ENCODE results near the gene MYO1D. TPM values are rescaled to one million over a fixed set of nuclear protein-coding genes. Genes with fewer than 3 reads are reported as not detected.
"Not testable (repeated sequence)": the region's sequence is repeated elsewhere in the genome, so short reads cannot be mapped to it uniquely, and the experiment has no call there.

Gene MYO1D
- total RNA-seq, 1 donor = 94.0 TPM

- no peak overlapping the region for H3K4me3 ChIP-seq (ENCODE audit: low read depth, low read length)
- TF ChIP-seq CTCF (IDR thresholded peaks at IDR 0.05; ENCODE audit: insufficient read depth, low read length) = no peak
These were observed 415.4 kb downstream of the MYO1D start for GRCh38 chr17:32461498-32461852.

DNA sequence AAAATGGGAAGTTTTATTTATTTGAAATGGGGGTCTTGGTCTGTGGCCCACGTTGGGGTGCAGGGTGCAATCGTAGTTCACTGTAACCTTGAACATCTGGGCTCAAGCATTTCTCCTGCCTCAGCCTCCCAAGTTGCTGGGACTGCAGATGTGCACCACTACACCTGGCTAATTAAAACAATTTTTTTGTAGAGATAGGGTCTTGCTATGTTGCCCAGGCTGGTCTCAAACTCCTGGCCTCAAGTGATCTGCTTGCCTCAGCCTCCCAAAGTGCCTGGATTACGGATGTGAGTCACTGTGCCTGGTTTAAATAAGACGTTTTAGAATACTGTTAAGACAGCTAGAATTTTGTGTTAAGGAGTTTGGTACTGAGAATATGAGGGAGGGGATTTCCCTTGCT lies 416.9 kb downstream of the MYO1D start:
- no peak for DNase-seq (ENCODE audit: low read depth)
- H3K4me3 ChIP-seq (ENCODE audit: low read depth, low read length) = no peak overlapping the region
- no peak for TF ChIP-seq CTCF (IDR thresholded peaks at IDR 0.05; ENCODE audit: insufficient read depth, low read length)

More at GRCh38 chr17:32461498-32461852, 415.4 kb downstream of the MYO1D start:
- no peak for DNase-seq (ENCODE audit: low read depth)

DNA sequence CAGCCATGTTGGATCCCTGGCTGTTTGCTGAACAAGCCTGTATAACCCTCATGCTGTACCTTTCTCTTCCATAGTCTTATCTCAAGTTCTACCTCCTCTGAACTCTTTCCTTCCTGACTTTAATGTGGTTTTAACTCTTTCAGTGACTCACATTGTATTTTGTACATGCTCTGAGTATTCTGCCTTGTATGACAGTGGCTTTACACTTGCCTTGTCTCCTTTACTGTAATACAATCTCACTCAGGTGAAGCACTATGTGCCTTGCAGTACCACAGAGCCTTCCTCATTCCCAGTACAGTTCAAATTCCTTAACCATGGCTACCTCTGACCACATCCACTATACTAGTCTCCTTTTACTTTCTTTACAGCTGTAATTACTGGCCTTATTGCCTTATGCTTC lies 418.6 kb downstream of the MYO1D start:
- DNase-seq (ENCODE audit: low read depth) = no peak
- H3K4me3 ChIP-seq (ENCODE audit: low read depth, low read length) = no peak overlapping the region
- TF ChIP-seq CTCF (IDR thresholded peaks at IDR 0.05; ENCODE audit: insufficient read depth, low read length) = no peak

- no peak for DNase-seq (ENCODE audit: low read depth)
- no peak overlapping the region for H3K4me3 ChIP-seq (ENCODE audit: low read depth, low read length)
- TF ChIP-seq CTCF (IDR thresholded peaks at IDR 0.05; ENCODE audit: insufficient read depth, low read length) = no peak
These were observed 423.6 kb downstream of the MYO1D start for GRCh38 chr17:32453370-32453769.

DNA sequence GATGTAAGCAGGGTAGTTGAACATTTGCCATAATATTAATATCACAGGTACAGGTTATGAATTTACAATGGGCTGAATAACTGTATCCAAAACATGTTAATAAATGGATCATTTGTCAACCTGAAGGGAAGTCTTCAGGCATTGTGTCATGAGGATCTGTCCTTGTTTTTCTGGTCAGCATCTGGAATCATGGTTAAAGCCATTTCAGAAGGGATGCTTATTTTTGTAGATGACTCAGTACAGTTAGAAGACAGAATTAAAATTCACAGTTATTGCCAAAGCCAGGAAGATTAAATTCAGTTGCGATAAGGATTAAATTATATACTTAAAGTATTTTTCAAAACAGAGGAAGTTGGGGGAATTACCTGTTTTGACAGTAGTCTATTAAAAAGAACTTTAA lies 424.6 kb downstream of the MYO1D start:
- H3K4me3 ChIP-seq (ENCODE audit: low read depth, low read length) = no peak overlapping the region
- DNase-seq (ENCODE audit: low read depth) = no peak
- TF ChIP-seq CTCF (IDR thresholded peaks at IDR 0.05; ENCODE audit: insufficient read depth, low read length) = no peak

DNA sequence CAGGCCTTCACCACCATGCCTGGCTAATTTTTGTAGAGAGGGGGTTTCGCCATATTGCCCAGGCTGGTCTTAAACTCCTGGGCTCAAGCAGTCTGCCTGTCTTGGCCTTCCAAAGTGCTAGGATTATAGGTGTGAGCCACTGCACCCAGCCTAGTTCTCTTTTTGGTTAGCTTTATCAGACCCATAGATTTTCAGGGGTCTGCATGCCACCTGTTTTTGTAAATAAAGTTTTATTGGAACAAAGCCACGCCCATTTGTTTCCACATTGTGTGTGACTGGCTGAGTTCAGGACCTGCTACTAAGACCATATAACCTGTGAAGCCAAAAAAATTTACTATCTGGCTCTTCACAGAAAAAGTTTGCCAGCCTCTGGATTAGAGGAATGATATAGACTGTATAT lies 425.0 kb downstream of the MYO1D start:
- no peak for DNase-seq (ENCODE audit: low read depth)
- no peak overlapping the region for H3K4me3 ChIP-seq (ENCODE audit: low read depth, low read length)
- no peak for TF ChIP-seq CTCF (IDR thresholded peaks at IDR 0.05; ENCODE audit: insufficient read depth, low read length)

GRCh38 chr17:32450379-32450778 lies 426.5 kb downstream of the MYO1D start:
- H3K4me3 ChIP-seq (ENCODE audit: low read depth, low read length); DNase-seq (ENCODE audit: low read depth): not testable (repeated sequence)
